K562 (cell line): ENCODE data around the gene MRPL32. TPM values are rescaled to one million over a fixed set of nuclear protein-coding genes. Genes with fewer than 3 reads are reported as not detected.

Experiments used
- ATAC-seq: fragments of 200-7000 bp; cut with Tn5 transposase; 3 replicates; pipeline ENCODE4 v1.9.1; 2020; ENCODE audit warnings: moderate library complexity
- BruUV-seq: library from RNA; stranded (reverse); fragments of 400-500 nt; replicated peaks from 2 replicates; lab custom pipeline; 2021; lab: Mats Ljungman, UMichigan
- CTCF ChIA-PET: fragments of 300-600 bp; formaldehyde crosslinking; extraction: SDS; loops from one replicate; lab custom pipeline; 2021; ENCODE audit warnings: low intra/inter-chr PET ratio; lab: Yijun Ruan, JAX
- POLR2A ChIA-PET: fragments of 300-600, 350-650 bp; sonication (Branson Sonifier 250); formaldehyde crosslinking; extraction: SDS; loops from one replicate; lab custom pipeline; 2021; ENCODE audit warnings: antibody characterized with exemption, inconsistent platforms; lab: Yijun Ruan, JAX
- DNase-seq, 4 experiments: peaks; one replicate each; pipeline versions ENCODE4 v3.0.0 to v3.0.0-alpha.2; 2011 to 2018; ENCODE audit warnings: low spot score in 3 of 4, mixed read lengths in 3 of 4; ENCODE audit errors: extremely low read depth in 1 of 4
- FAIRE-seq: peaks from 2 replicates; lab custom pipeline; 2011; peaks lifted over from hg19 to GRCh38; lab: Jason Lieb, UNC
- H2AFZ ChIP-seq: 2 replicates; pipeline ENCODE4 v1.6.0; 2011; ENCODE audit warnings: low read depth, low read length, control low read depth, inconsistent platforms
- H3K27ac ChIP-seq: fragments of 200-600 bp; 3 replicates; pipeline ENCODE4 v1.8.0; 2011; ENCODE audit warnings: low read depth, mild to moderate bottlenecking, control low read depth, inconsistent platforms, low read length, moderate library complexity, mixed read lengths; ENCODE audit errors: extremely low read depth
- H3K27me3 ChIP-seq, 2 experiments: fragments of 300-600 bp in 1 of 2; 2 replicates in 1 of 2; 3 replicates in 1 of 2; pipeline versions ENCODE4 v1.6.0 to v1.8.0; 2011; ENCODE audit warnings: inconsistent platforms in 2 of 2, low read length in 2 of 2, mild to moderate bottlenecking in 1 of 2, mixed read lengths in 1 of 2, moderate library complexity in 1 of 2; ENCODE audit not compliant: control insufficient read depth in 2 of 2, insufficient read depth in 2 of 2
- H3K36me3 ChIP-seq: fragments of 300-600 bp; 3 replicates; pipeline ENCODE4 v1.8.0; 2011; ENCODE audit warnings: mild to moderate bottlenecking, low read length, inconsistent platforms; ENCODE audit not compliant: control insufficient read depth, insufficient read depth
- H3K4me1 ChIP-seq, 2 experiments: fragments of 200-600 bp in 1 of 2; replicated peaks in 1 of 2; 2 replicates in 1 of 2; 3 replicates in 1 of 2; pipeline versions ENCODE4 v1.5.1 to v1.8.0; 2011; ENCODE audit warnings: inconsistent platforms in 2 of 2, low read length in 2 of 2, mild to moderate bottlenecking in 1 of 2, mixed read lengths in 1 of 2, moderate library complexity in 1 of 2; ENCODE audit not compliant: control insufficient read depth in 2 of 2, insufficient read depth in 2 of 2
- H3K4me2 ChIP-seq: 2 replicates; pipeline ENCODE4 v1.6.1; 2011; ENCODE audit warnings: low read length, control low read depth, inconsistent platforms, mixed read lengths; ENCODE audit not compliant: insufficient read depth
- H3K4me3 ChIP-seq: fragments of 200-600 bp; sonication (generic), shearing (Covaris generic); 2 replicates; pipeline ENCODE4 v1.5.1; 2016; ENCODE audit warnings: control low read depth, inconsistent platforms
- H3K79me2 ChIP-seq: fragments of 200-600 bp; 3 replicates; pipeline ENCODE4 v1.8.0; 2011; ENCODE audit warnings: low read length, inconsistent platforms; ENCODE audit not compliant: control insufficient read depth, insufficient read depth
- H3K9ac ChIP-seq, 2 experiments: 2 replicates each; pipeline versions ENCODE4 v1.6.0 to v1.6.1; 2011; ENCODE audit warnings: low read depth in 2 of 2, low read length in 2 of 2, control low read depth in 1 of 2, inconsistent platforms in 1 of 2, mild to moderate bottlenecking in 1 of 2, mixed read lengths in 1 of 2; ENCODE audit not compliant: insufficient read depth in 1 of 2
- H3K9me1 ChIP-seq: one replicate; pipeline ENCODE4 v1.6.0; 2011; ENCODE audit warnings: inconsistent platforms, mild to moderate bottlenecking, low read length, moderate library complexity; ENCODE audit not compliant: control insufficient read depth, insufficient read depth
- H3K9me3 ChIP-seq: replicated peaks from 2 replicates; pipeline ENCODE4 v1.5.1; 2011; ENCODE audit warnings: low read depth, low read length, inconsistent platforms; ENCODE audit not compliant: control insufficient read depth, insufficient read depth
- H4K20me1 ChIP-seq: replicated peaks from 2 replicates; pipeline ENCODE4 v1.6.1; 2011; ENCODE audit warnings: low read length, inconsistent platforms, mixed read lengths; ENCODE audit not compliant: control insufficient read depth, insufficient read depth
- CC2D1A ChIP-seq: fragments of 450-650 bp; IDR thresholded peaks from 2 replicates; pipeline ENCODE4 v1.6.1; 2017; ENCODE audit warnings: mild to moderate bottlenecking
- FOXP4 ChIP-seq: sonication (generic); formaldehyde crosslinking; IDR thresholded peaks from 2 replicates; pipeline ENCODE4 v1.8.0; 2022; ENCODE audit warnings: mild to moderate bottlenecking, missing genetic modification reagents, borderline replicate concordance
- GABPA ChIP-seq: fragments of 200-800 bp; sonication (Bioruptor generic); conservative IDR thresholded peaks from 2 replicates; pipeline ENCODE4 v1.6.1; 2016; ENCODE audit warnings: low read depth, missing genetic modification characterization, missing compliant biosample characterization
- HNRNPH1 ChIP-seq: fragments of 200-400 bp; formaldehyde crosslinking; optimal IDR thresholded peaks from 2 replicates; pipeline ENCODE3; 2017; ENCODE audit warnings: low read depth, mild to moderate bottlenecking, low read length, moderate library complexity
- PRDM10 ChIP-seq: fragments of 450-650 bp; IDR thresholded peaks from 2 replicates; pipeline ENCODE4 v1.6.1; 2018; ENCODE audit not compliant: partially characterized antibody
- RBM17 ChIP-seq: fragments of 200-400 bp; formaldehyde crosslinking; IDR thresholded peaks from 2 replicates; pipeline ENCODE4 v1.6.1; 2017; ENCODE audit warnings: low read depth, mild to moderate bottlenecking, low read length, borderline replicate concordance
- SMAD4 ChIP-seq: fragments of 250-450 bp; sonication (Bioruptor Pico); conservative IDR thresholded peaks from 2 replicates; pipeline ENCODE4 v1.8.0; 2021; ENCODE audit warnings: inconsistent platforms, mild to moderate bottlenecking, moderate library complexity
- SMARCA4 ChIP-seq: fragments of 450-650 bp; IDR thresholded peaks from 2 replicates; pipeline ENCODE4 v1.6.1; 2016
- USF2 ChIP-seq: sonication (generic); formaldehyde crosslinking; IDR thresholded peaks from 2 replicates; pipeline ENCODE4 v1.5.0; 2020; ENCODE audit warnings: missing genetic modification reagents
- ZNF232 ChIP-seq: sonication (generic); formaldehyde crosslinking; IDR thresholded peaks from 2 replicates; pipeline ENCODE4 v1.8.0; 2022; ENCODE audit warnings: mild to moderate bottlenecking, missing genetic modification reagents
- ZNF274 ChIP-seq: IDR thresholded peaks from 2 replicates; pipeline ENCODE4 v1.6.1; 2011; ENCODE audit warnings: low read depth, mild to moderate bottlenecking, low read length, moderate library complexity, borderline replicate concordance
- WGBS: fragments of 100-300 bp; shearing (Covaris generic); methylation state at CpG from one replicate; pipeline ENCODE4 v1.1.6; 2016; ENCODE audit warnings: low coverage, mixed read lengths; ENCODE audit not compliant: insufficient coverage; ENCODE audit errors: missing lambda C conversion rate; 5-methylcytosine and 5-hydroxymethylcytosine counted together
- in situ Hi-C: fragments of 300-500 bp; cut with MboI; formaldehyde crosslinking; loops from 4 replicates; pipeline ENCODE4 v1.15.0; 2018; ENCODE audit warnings: inconsistent platforms, mixed read lengths
- intact Hi-C: fragments of 100-400 bp; cut with micrococcal nuclease; formaldehyde crosslinking; loops from 2 replicates; pipeline ENCODE4 v1.14.2; 2022
- polyA plus RNA-seq, 8 experiments: library from polyadenylated mRNA; depleted of rRNA in 4 of 8; stranded (reverse) in 5 of 8; unstranded in 3 of 8; fragments of >200 nt; fragmentation: Nextera tagmentation in 2 of 8; fragmentation: Illumina TruSeq in 1 of 8; extraction: Ambion mirVana in 2 of 8; extraction: Trizol in 1 of 8; gene quantifications; 2 replicates each; pipeline versions ENCODE4 v1.2.1 to v1.2.3, GENCODE V29; 2011 to 2014; ENCODE audit warnings: inconsistent platforms in 1 of 8, missing spikeins in 1 of 8
- total RNA-seq, 7 experiments: library from RNA; depleted of rRNA in 6 of 7; stranded (reverse); fragments of >200 nt in 6 of 7; fragmentation: Illumina TruSeq in 2 of 7; extraction: Trizol in 2 of 7; gene quantifications; 2 replicates each; pipeline versions ENCODE4 v1.2.1 to v1.2.3, GENCODE V29; 2011 to 2021; ENCODE audit warnings: low replicate concordance in 1 of 7

Gene MRPL32
- total and polyA plus RNA-seq, 9 of the 15 experiments (the other 6 are each of a cell fraction or from before 2014, with no cell fraction given), result 75.5 to 351 (median 138) TPM

GRCh38 chr7:42976371-42976770 lies 44.2 kb downstream of the MRPL32 start:
- TF ChIP-seq GABPA (tag), result no peak
- TF ChIP-seq USF2 (CRISPR knock-in tag), result no peak
- TF ChIP-seq FOXP4 (CRISPR knock-in tag), result no peak
- TF ChIP-seq HNRNPH1, result no peak
- no peak for TF ChIP-seq SMAD4 (CRISPR knock-in tag)
- no peak for TF ChIP-seq PRDM10
- no peak for TF ChIP-seq ZNF274
- no peak for TF ChIP-seq SMARCA4
- TF ChIP-seq RBM17, result no peak
- no peak for TF ChIP-seq CC2D1A
- no peak for TF ChIP-seq ZNF232 (CRISPR knock-in tag)
- TF ChIP-seq, all 486 proteins: peak for 0
- in situ Hi-C loops (no loop called here), intact Hi-C loops (no loop called here)
- WGBS, result 64% methylated on average over 3 of the region's 3 CpGs
- H2AFZ ChIP-seq, result no peak overlapping the region
- H3K27ac ChIP-seq, result no peak overlapping the region
- no peaks in the 10 kb centered on the region for H3K9me3 ChIP-seq
- no TSS peak for BruUV-seq
- ChIA-PET CTCF (no interaction called here), POLR2A (interaction anchor here (1.4 kb wide), 1 partner anchor 11 kb away, joined by 3 read pairs; no protein-coding TSS in a partner anchor)
- H3K79me2 ChIP-seq, result no peaks in the 10 kb centered on the region
- no peaks in the 10 kb centered on the region for H3K9me1 ChIP-seq
- H3K27me3 ChIP-seq, result no peaks in the 10 kb centered on the region
- FAIRE-seq, result no peak
- no peak for ATAC-seq
- no peak overlapping the region for H3K4me2 ChIP-seq
- DNase-seq, result no peak
- H3K9ac ChIP-seq, result no peak overlapping the region
- H3K4me1 ChIP-seq, result peaks cover 0 to 9% of the 10 kb centered on the region in 2 experiments; a peak in 3 of 5 replicates
- no peak overlapping the region for H3K4me3 ChIP-seq
- H3K36me3 ChIP-seq, result no peaks in the 10 kb centered on the region
- H4K20me1 ChIP-seq, result no peaks in the 10 kb centered on the region
